Measurements from ENCODE around the gene CD59. TPM values are rescaled to one million over a fixed set of nuclear protein-coding genes. Genes with fewer than 3 reads are reported as not detected.
"Not testable (repeated sequence)": the region's sequence is repeated elsewhere in the genome, so short reads cannot be mapped to it uniquely, and the experiment has no call there.

Gene CD59
- total RNA-seq, 3 donors from 2014 or later: 296 to 563 (median 375) TPM

DNA sequence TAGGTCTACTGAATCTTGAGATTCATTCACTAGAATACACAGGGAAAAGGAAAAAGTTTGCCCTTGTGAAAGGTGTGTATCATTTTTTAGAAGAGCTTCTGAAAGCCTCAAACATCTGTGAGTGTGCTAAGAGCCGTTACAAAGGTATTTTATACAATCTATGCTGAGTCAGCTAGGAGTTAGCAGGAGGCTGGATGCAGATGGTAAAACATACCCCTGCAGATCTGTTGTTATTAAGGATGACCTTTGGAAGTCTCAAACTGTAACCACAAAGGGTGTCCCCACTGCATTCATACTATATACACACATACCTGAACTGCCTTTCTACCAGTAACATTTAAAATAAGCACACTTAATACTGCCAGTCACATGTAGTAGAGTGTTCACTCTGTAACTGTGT is 27.2 kb downstream of the CD59 start:
- Histone ChIP-seq H3K4me3 (no peak overlapping the region), H3K27me3 (no peaks in the 10 kb centered on the region), H3K36me3 (peaks cover 9% of the 10 kb centered on the region), H3K27ac (peak overlapping the region; percentile 15 to 18), H3K4me1 (peaks cover 3 to 20% of the 10 kb centered on the region in 2 donors), H3K9me3 (no peaks in the 10 kb centered on the region)
- no peak for TF ChIP-seq POLR2AphosphoS5 (IDR thresholded peaks at IDR 0.05)
- TF ChIP-seq POLR2A (IDR thresholded peaks at IDR 0.05): no peak
- TF ChIP-seq, protein P1, sequence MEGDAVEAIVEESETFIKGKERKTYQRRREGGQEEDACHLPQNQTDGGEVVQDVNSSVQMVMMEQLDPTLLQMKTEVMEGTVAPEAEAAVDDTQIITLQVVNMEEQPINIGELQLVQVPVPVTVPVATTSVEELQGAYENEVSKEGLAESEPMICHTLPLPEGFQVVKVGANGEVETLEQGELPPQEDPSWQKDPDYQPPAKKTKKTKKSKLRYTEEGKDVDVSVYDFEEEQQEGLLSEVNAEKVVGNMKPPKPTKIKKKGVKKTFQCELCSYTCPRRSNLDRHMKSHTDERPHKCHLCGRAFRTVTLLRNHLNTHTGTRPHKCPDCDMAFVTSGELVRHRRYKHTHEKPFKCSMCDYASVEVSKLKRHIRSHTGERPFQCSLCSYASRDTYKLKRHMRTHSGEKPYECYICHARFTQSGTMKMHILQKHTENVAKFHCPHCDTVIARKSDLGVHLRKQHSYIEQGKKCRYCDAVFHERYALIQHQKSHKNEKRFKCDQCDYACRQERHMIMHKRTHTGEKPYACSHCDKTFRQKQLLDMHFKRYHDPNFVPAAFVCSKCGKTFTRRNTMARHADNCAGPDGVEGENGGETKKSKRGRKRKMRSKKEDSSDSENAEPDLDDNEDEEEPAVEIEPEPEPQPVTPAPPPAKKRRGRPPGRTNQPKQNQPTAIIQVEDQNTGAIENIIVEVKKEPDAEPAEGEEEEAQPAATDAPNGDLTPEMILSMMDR (IDR thresholded peaks at IDR 0.05): no peak
- intact Hi-C loops (cut with DNase I; ENCODE audit: low total_unique reads): no loop called here
- DNase-seq (ENCODE audit: low spot score in 2 of 2): no peak

DNA sequence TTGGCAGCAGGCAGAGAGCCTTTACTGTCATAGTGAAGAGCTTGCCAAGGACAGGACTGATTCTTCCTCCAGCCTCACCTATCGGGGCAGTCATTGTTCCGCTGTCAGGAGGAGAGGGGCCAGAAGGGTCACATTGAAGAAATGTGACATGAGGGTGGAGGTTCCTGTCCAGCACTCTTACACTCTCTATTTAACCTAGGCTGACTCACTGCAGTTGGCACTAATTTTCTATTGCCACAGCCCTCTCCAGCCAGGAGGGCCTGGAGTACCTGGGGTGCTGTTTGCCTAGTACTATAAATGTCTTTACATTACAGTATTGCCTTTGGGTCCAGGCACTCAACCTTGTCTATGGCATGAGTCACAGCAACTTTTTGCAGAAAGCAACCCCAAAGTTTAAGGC is 28.4 kb downstream of the CD59 start:
- intact Hi-C loops (cut with DNase I; ENCODE audit: low total_unique reads); H3K36me3 ChIP-seq: not testable (repeated sequence)
- H3K4me1 ChIP-seq: peaks cover 3 to 23% of the 10 kb centered on the region in 2 donors

DNA sequence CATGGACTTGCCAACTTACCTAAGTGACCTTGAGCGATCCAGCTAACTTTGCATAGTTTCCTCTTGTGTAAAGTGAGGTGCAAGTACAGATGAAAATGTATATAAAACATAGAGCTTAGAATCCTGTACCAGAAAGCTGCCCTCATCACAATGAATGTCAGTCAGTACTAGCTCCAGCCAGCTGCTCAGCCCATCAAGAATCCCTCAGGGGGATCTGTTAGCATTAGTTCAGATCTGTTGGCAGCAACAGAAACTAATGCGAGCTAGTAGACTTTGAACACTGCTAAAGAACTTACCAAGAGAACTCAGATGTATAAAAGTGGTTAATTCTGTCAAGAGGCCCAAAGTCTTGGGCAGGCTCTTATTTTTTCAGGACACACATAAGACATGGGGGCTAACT is 29.3 kb downstream of the CD59 start:
- peak overlapping the region; percentile 88 to 89 for H3K27ac ChIP-seq
- peaks cover 5 to 25% of the 10 kb centered on the region in 2 donors for H3K4me1 ChIP-seq
- intact Hi-C loops (cut with DNase I; ENCODE audit: low total_unique reads): no loop called here
- H3K27me3 ChIP-seq: no peaks in the 10 kb centered on the region
- no peak overlapping the region for H3K4me3 ChIP-seq
- TF ChIP-seq POLR2AphosphoS5 (IDR thresholded peaks at IDR 0.05) (no peak), POLR2A (IDR thresholded peaks at IDR 0.05) (no peak)
- TF ChIP-seq, protein P1 (IDR thresholded peaks at IDR 0.05): no peak
- DNase-seq (ENCODE audit: low spot score in 2 of 2): no peak
- peaks cover 9% of the 10 kb centered on the region for H3K36me3 ChIP-seq
- H3K9me3 ChIP-seq: no peaks in the 10 kb centered on the region

More for the DNA sequence above, 28.4 kb downstream of the CD59 start:
- H3K9me3 ChIP-seq; H3K27me3 ChIP-seq; H3K4me3 ChIP-seq; DNase-seq (ENCODE audit: low spot score in 2 of 2): not testable (repeated sequence)
- H3K27ac ChIP-seq: peak overlapping the region; percentile 88 to 89

DNA sequence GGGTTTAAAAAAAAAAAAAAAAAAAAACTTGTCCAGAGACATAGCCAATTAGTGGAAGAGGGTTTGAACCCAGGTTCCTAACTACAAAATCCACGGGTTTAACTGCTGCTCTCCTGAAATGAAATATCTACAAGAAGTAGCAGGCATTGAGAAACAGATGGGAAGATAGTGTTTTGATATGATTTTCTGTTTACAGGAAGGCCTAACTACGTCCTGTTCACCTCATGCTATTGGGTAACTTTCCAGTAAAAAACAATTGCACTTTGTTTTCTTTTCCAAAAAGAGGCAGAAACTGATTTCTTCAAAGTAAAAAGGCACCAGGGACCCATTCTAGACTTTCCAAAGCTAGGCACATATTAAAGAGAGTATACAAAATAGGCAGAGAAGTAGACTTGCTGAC is 29.7 kb downstream of the CD59 start:
- intact Hi-C loops (cut with DNase I; ENCODE audit: low total_unique reads): no loop called here
- TF ChIP-seq POLR2AphosphoS5 (IDR thresholded peaks at IDR 0.05) (no peak), POLR2A (IDR thresholded peaks at IDR 0.05) (no peak)
- TF ChIP-seq, protein P1 (IDR thresholded peaks at IDR 0.05): no peak

DNA sequence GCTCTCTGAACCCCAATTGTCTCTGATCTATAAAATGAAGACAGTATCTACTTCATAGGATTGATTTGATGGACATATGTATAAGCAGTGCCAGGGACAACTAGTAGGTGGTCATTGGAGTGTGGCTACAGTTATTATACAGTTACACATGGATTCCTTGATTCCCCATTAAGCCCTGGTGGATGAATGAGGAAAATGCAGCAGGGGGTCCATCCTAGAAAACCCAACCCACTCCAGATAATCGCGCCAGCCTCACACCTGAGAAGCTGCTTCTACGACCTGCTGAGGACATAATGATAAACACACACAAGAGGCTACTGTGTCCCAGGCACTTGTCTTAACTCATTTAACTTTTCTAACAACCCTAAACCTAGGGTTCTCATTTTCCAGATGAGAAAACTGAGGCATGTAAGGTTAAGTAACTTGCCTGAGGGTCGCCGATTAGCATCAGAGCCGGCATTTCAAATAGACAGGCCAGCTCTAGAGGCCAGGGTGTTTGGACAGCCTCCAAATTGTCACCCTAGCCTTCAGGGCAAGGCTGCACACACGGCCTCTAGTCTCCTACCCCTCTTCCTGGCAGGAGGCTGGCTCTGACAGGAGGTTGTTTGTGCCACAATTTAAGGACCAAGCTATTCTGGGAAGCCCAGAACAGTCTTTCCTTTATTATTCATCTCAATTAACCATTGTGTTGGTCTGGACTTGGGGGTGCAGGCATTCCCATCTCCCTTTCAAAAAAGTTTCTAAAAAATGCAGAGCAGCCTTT is 31.8 kb downstream of the CD59 start:
- Histone ChIP-seq H3K4me1 (peaks cover 11 to 34% of the 10 kb centered on the region in 2 donors), H3K27me3 (no peaks in the 10 kb centered on the region), H3K4me3 (no peak overlapping the region), H3K36me3 (peaks cover 2% of the 10 kb centered on the region), H3K9me3 (no peaks in the 10 kb centered on the region), H3K27ac (peak overlapping the region; percentile 88 to 89)
- no peak for TF ChIP-seq POLR2AphosphoS5 (IDR thresholded peaks at IDR 0.05)
- TF ChIP-seq, protein P1 (IDR thresholded peaks at IDR 0.05): no peak
- TF ChIP-seq POLR2A (IDR thresholded peaks at IDR 0.05): no peak
- DNase-seq (ENCODE audit: low spot score in 2 of 2): no peak
- intact Hi-C loops (cut with DNase I; ENCODE audit: low total_unique reads): no loop called here

More for the DNA sequence above, 29.7 kb downstream of the CD59 start:
- Histone ChIP-seq H3K4me1 (peaks cover 8 to 29% of the 10 kb centered on the region in 2 donors), H3K27me3 (no peaks in the 10 kb centered on the region), H3K36me3 (peaks cover 9% of the 10 kb centered on the region), H3K4me3 (no peak overlapping the region), H3K9me3 (no peaks in the 10 kb centered on the region), H3K27ac (peak overlapping the region; percentile 88 to 89)
- no peak for DNase-seq (ENCODE audit: low spot score in 2 of 2)
